ENCODE measurements around the gene CERS3. TPM values are rescaled to one million over a fixed set of nuclear protein-coding genes. Genes with fewer than 3 reads are reported as not detected.

Gene CERS3
- total RNA-seq, 1 donor from 2014 or later, result 0.69 TPM

DNA sequence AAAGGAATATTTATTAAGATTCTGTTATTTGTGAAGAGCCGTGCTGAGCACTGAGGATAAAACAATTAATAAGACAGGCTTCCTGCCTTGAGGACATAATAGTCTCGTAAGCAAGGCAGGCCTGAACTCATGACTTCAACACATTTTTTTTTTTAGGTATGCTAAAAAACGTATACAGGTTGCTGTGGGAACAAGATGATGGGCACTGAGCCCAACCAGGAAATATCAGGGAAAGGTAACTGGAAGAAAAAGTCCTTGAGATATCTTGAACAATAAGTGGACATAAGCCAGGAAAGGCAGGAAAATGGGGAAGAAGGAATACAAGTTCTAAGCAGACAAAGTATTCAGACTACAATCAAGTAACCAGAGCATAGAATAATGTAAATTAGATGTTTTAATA, 26.1 kb downstream of the CERS3 start:
- TF ChIP-seq, protein P1, sequence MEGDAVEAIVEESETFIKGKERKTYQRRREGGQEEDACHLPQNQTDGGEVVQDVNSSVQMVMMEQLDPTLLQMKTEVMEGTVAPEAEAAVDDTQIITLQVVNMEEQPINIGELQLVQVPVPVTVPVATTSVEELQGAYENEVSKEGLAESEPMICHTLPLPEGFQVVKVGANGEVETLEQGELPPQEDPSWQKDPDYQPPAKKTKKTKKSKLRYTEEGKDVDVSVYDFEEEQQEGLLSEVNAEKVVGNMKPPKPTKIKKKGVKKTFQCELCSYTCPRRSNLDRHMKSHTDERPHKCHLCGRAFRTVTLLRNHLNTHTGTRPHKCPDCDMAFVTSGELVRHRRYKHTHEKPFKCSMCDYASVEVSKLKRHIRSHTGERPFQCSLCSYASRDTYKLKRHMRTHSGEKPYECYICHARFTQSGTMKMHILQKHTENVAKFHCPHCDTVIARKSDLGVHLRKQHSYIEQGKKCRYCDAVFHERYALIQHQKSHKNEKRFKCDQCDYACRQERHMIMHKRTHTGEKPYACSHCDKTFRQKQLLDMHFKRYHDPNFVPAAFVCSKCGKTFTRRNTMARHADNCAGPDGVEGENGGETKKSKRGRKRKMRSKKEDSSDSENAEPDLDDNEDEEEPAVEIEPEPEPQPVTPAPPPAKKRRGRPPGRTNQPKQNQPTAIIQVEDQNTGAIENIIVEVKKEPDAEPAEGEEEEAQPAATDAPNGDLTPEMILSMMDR (IDR thresholded peaks at IDR 0.05; ENCODE audit: unreplicated experiment), result no peak
- H3K36me3 Mint-ChIP-seq, result no peaks in the 10 kb centered on the region
- DNase-seq (ENCODE audit: low spot score in 2 of 2, unreplicated experiment in 2 of 2), result no peak
- H3K4me3 Mint-ChIP-seq, result no peak overlapping the region
- peaks cover 28% of the 10 kb centered on the region for H3K27me3 Mint-ChIP-seq (ENCODE audit: low read depth)
- H3K9me3 Mint-ChIP-seq, result peaks cover 2% of the 10 kb centered on the region
- H3K4me1 Mint-ChIP-seq, result no peaks in the 10 kb centered on the region
- H3K27ac Mint-ChIP-seq, result no peak overlapping the region

- no peak for DNase-seq (ENCODE audit: low spot score in 2 of 2, unreplicated experiment in 2 of 2)
- H3K4me1 Mint-ChIP-seq, result no peaks in the 10 kb centered on the region
- TF ChIP-seq, protein P1 (IDR thresholded peaks at IDR 0.05; ENCODE audit: unreplicated experiment), result no peak
- H3K27me3 Mint-ChIP-seq (ENCODE audit: low read depth), result peaks cover 32% of the 10 kb centered on the region
- peaks cover 2% of the 10 kb centered on the region for H3K9me3 Mint-ChIP-seq
- no peak overlapping the region for H3K4me3 Mint-ChIP-seq
- H3K36me3 Mint-ChIP-seq, result no peaks in the 10 kb centered on the region
- no peak overlapping the region for H3K27ac Mint-ChIP-seq
Observed at GRCh38 chr15:100501117-100501516, 27.6 kb downstream of the CERS3 start.

DNA sequence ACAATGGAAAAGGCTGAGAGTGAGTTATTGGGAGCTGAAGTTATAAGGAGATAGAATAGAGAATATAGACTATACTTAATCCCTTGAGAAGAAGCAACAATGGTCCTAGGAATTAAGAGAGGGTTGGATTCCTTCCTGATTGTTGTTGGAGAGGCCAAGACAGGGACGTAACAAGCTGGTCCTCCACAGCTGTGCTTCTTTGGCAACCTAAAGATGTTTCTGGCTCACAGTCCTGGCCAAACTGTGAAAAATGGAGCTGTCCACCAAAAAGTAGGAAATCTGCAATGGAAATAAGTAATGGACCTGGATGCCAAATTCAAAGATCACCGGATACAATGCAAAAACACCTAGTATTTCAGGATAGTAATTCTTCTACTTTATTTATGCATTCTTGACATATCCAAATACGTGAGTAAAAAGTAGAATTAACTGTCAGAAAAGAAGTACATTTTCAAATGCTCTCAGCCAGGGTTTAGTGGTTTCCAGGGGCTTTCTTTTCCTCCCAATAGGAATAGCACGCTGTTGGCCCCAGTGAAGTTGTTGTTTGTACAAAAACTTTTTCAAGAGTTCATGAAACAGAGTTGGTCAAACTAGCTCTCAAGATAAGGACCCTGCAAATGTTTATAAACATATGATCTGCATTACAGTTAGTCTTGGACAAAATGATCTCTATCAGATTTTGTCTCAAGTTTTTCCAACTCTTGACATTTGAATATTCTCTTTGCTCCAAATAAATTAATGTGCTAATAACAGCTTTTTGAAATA, 28.3 kb downstream of the CERS3 start:
- TF ChIP-seq, protein P1 (IDR thresholded peaks at IDR 0.05; ENCODE audit: unreplicated experiment), result no peak
- no peak for DNase-seq (ENCODE audit: low spot score in 2 of 2, unreplicated experiment in 2 of 2)
- Mint-ChIP-seq H3K36me3 (no peaks in the 10 kb centered on the region), H3K4me3 (no peak overlapping the region), H3K4me1 (no peaks in the 10 kb centered on the region), H3K27ac (no peak overlapping the region), H3K27me3 (ENCODE audit: low read depth) (peaks cover 29% of the 10 kb centered on the region), H3K9me3 (peaks cover 2% of the 10 kb centered on the region)

GRCh38 chr15:100495861-100496260, 32.9 kb downstream of the CERS3 start:
- H3K27me3 Mint-ChIP-seq (ENCODE audit: low read depth), result peaks cover 32% of the 10 kb centered on the region
- no peak overlapping the region for H3K4me3 Mint-ChIP-seq
- no peaks in the 10 kb centered on the region for H3K36me3 Mint-ChIP-seq
- TF ChIP-seq, protein P1 (IDR thresholded peaks at IDR 0.05; ENCODE audit: unreplicated experiment), result no peak
- DNase-seq (ENCODE audit: low spot score in 2 of 2, unreplicated experiment in 2 of 2), result no peak
- H3K27ac Mint-ChIP-seq, result no peak overlapping the region
- no peaks in the 10 kb centered on the region for H3K4me1 Mint-ChIP-seq
- peaks cover 10% of the 10 kb centered on the region for H3K9me3 Mint-ChIP-seq

GRCh38 chr15:100493213-100493612, 35.5 kb downstream of the CERS3 start:
- H3K4me1 Mint-ChIP-seq, result no peaks in the 10 kb centered on the region

More at GRCh38 chr15:100493213-100493612, 35.5 kb downstream of the CERS3 start:
- H3K27ac Mint-ChIP-seq, result no peak overlapping the region
- no peak for DNase-seq (ENCODE audit: low spot score in 2 of 2, unreplicated experiment in 2 of 2)
- TF ChIP-seq, protein P1 (IDR thresholded peaks at IDR 0.05; ENCODE audit: unreplicated experiment), result no peak
- no peak overlapping the region for H3K4me3 Mint-ChIP-seq
- H3K9me3 Mint-ChIP-seq, result peaks cover 10% of the 10 kb centered on the region
- H3K27me3 Mint-ChIP-seq (ENCODE audit: low read depth), result peaks cover 19% of the 10 kb centered on the region
- no peaks in the 10 kb centered on the region for H3K36me3 Mint-ChIP-seq

All from mesothelial cell of epicardium (in vitro differentiated cells).